ENCODE measurements around the gene TMPRSS7.
A peak's percentile ranks its signal among the peaks of the same experiment; 100 is the strongest.

Gene TMPRSS7

DNA sequence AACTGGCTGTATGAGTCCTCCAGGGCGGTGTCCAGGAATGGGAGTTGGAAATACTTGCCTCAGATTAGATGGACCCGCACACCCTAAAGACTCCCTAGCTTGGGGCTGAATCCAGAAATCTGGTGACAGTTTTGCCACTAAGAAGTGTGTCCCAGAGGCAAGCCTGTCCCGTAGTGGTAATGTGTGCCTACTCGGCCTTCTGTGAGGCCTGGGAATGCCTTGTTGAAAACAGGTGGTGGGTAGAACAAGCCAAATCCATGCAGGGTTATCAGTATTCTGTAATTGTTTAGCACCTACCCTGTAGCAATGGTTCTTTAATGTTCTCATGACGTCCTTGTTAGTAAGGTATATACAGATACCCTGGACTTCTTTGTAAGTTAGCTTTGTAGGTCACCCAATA lies 53.2 kb downstream of the TMPRSS7 start:
- no peak for DNase-seq (ENCODE audit: low read depth)
- no peak for TF ChIP-seq CTCF (conservative IDR thresholded peaks at IDR 0.05; ENCODE audit: low read depth, low read length)
- H3K4me3 ChIP-seq (ENCODE audit: low read length): peak overlapping the region; percentile 63

- no peak overlapping the region for H3K4me3 ChIP-seq (ENCODE audit: low read length)
- DNase-seq (ENCODE audit: low read depth): no peak
- TF ChIP-seq CTCF (conservative IDR thresholded peaks at IDR 0.05; ENCODE audit: low read depth, low read length): no peak
Observed at GRCh38 chr3:112088944-112089343, 54.4 kb downstream of the TMPRSS7 start.

DNA sequence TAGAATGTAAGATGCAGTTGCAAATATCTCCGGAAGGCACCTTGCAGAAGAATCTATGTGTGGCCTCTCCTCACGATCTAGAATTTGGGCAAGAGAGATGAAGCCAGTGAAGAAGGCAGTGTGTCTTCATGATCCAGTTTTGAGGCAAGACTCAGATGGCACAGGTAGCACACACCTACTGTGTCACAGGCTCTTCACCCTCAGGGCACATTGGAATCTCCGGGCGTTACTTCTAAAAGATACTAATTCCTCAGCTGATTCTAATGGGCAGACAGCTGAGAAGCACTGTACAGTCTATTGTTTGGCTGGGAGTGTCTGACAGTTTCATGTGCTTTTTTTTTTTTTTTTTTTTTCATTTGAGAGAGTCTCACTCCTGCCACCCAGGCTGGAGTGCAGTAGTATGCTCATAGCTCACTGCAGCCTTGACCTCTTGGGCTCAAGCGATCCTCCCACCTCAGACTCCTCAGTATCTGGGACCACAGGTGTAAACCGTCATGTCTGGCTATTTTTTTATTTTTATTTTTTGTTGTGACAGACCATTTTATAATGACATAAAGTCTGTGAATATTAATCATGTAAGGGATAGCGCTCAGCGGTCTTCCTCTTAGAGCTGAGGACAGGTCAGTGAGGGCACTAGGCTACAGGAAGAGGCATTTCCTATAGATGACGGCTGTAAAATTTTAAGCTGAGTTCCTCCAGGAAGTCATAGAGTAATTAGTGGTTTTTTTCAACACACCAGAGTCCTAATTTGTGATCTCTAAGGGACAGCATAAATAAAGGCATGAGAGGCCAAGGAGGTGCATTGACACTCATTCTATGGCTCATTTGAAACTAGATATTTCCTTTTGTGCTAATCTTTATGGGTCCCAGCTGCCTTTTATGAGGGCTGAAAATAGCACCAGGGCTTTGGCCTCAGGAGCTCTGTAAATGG lies 55.7 kb downstream of the TMPRSS7 start:
- TF ChIP-seq CTCF (conservative IDR thresholded peaks at IDR 0.05; ENCODE audit: low read depth, low read length): no peak
- H3K4me3 ChIP-seq (ENCODE audit: low read length): no peak overlapping the region
- no peak for DNase-seq (ENCODE audit: low read depth)

DNA sequence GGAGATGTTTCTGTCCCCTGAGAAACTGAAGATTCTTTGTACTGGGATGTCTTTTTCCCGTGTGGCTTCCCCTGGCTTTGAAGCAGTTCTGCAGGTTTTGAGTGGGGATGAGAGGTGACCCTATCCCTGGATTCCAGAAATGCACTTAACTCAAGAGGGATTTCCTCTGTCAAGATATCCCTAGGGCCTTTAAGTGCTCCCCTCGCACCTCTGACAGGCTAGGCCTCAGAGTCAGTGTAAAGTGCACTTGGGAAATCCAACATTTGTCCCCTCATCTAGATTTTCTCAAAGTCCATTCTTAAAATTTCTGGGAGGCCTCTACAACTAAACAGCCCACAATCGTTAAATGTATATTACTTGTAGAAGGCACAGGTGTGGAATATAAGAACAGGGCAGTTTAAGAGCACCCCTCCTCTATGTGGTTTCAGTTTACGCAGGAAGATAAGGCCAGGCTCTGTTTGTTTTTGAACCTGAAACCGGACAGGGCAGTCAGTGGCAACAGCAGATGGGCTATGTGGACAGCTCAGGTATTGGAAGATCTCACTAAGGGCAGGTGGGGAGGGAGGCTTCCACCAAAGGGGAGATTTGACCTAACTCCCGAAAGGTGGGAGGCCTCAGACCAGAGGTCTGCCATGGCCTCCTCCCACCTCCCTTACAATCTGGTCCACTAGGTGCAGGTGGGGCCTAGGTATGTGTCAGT lies 56.5 kb downstream of the TMPRSS7 start:
- DNase-seq (ENCODE audit: low read depth): no peak
- TF ChIP-seq CTCF (conservative IDR thresholded peaks at IDR 0.05; ENCODE audit: low read depth, low read length): no peak
- no peak overlapping the region for H3K4me3 ChIP-seq (ENCODE audit: low read length)

- no peak overlapping the region for H3K4me3 ChIP-seq (ENCODE audit: low read length)
- no peak for TF ChIP-seq CTCF (conservative IDR thresholded peaks at IDR 0.05; ENCODE audit: low read depth, low read length)
- DNase-seq (ENCODE audit: low read depth): no peak
Observed at GRCh38 chr3:112092496-112093179, 58.1 kb downstream of the TMPRSS7 start.

DNA sequence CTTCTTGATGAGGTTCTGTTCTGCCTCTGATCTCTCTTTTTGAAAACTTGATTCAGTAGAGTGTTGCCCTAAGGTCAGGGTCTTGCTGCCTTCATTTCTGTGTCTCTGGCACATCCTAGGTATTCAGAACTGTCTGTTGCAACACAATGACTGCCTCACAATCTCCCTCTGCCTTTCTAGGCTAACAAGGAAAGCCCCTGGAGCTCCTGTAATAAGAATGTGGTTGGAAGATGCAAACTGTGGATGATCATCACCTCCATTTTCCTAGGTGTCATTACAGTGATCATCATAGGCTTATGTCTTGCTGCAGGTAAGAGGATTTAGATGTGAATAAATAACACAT lies 58.6 kb downstream of the TMPRSS7 start:
- DNase-seq (ENCODE audit: low read depth): no peak
- TF ChIP-seq CTCF (conservative IDR thresholded peaks at IDR 0.05; ENCODE audit: low read depth, low read length): no peak
- H3K4me3 ChIP-seq (ENCODE audit: low read length): no peak overlapping the region
